Measurements from ENCODE around the gene TRIM72.

- no peak for TF ChIP-seq POLR2A (IDR thresholded peaks at IDR 0.05)
- TF ChIP-seq CTCF (IDR thresholded peaks at IDR 0.05): no peak
- TF ChIP-seq POLR2AphosphoS5 (IDR thresholded peaks at IDR 0.05): no peak
- TF ChIP-seq EP300 (IDR thresholded peaks at IDR 0.05): no peak
These were observed 36.8 kb upstream of the TRIM72 start for GRCh38 chr16:31177136-31177535.
